ENCODE data around the gene RABEPK.
"Not testable (repeated sequence)": the region's sequence is repeated elsewhere in the genome, so short reads cannot be mapped to it uniquely, and the experiment has no call there.

The RABEPK gene

DNA sequence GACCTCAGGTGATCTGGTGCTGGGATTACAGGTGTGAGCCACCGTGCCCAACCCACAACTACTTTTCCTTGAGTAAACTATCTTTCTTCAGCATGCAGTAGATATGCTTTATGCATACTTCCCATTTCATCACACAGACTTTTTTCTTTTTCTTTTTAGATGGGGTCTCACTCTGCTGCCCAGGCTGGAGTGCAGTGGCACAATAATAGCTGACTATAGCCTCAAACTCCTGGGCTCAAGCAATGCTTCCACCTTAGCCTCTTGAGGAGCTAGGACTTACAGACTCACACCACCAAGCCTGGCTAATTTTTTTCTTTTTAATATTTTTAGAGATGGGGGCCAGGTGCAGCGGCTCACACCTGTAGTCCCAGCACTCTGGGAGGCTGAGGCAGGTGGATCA, 33.6 kb upstream of the RABEPK start:
- H3K4me3 ChIP-seq (ENCODE audit: low read length) = no peak overlapping the region
- TF ChIP-seq CTCF (conservative IDR thresholded peaks at IDR 0.05; ENCODE audit: low read length) = no peak
- no peak for DNase-seq (ENCODE audit: low read depth)

DNA sequence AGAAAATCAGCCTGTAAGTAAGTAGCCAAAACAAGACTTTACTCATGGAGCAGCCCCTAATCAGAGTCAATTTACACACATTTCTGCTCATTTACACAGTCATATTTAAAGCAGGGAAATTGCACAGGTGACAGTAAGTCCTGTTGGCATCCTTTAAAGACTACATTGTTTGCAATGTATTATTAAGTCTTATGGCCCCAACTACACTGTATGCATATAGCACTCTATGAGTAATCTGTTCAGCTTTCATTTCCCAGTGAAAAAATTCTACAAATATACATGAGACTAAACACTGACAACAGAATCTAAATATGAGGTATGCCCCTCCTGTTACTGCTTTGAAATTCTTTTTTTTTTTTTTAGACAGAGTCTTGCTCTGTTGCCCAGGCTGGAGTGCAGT, 30.4 kb upstream of the RABEPK start:
- DNase-seq (ENCODE audit: low read depth) = no peak
- H3K4me3 ChIP-seq (ENCODE audit: low read length) = no peak overlapping the region
- no peak for TF ChIP-seq CTCF (conservative IDR thresholded peaks at IDR 0.05; ENCODE audit: low read length)

DNA sequence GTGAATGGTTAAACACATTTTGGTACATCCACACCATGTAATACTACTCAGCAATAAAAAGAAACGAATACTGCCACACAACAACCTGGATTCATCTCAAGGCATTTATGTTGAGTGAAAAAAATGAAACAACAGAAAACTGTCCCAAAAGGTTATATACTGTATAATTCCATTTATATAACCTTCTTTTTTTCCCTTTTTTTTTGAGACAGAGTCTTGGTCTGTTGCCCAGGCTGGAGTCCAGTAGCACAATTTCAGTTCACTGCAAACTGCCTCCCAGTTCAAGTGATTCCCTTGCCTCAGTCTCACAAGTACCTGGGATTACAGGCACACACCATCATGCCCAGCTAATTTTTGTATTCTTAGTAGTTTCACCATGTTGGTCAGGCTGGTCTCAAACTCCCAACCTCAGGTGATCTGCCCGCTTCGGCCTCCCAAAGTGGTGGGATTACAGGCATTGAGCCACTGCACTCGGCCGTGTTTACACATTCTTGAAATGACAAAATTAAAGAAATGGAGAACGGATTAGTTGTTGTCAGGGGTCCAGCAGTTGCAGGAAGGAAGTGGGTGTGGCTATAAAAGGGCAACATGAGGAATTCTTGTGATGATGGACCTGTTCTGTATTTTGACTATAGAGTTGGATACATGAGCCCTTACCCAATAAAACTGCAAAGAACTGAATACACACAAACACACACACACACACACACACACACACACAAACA, 28.1 kb upstream of the RABEPK start:
- no peak for TF ChIP-seq CTCF (conservative IDR thresholded peaks at IDR 0.05; ENCODE audit: low read length)
- DNase-seq (ENCODE audit: low read depth) = peak; percentile 45
- H3K4me3 ChIP-seq (ENCODE audit: low read length) = no peak overlapping the region

DNA sequence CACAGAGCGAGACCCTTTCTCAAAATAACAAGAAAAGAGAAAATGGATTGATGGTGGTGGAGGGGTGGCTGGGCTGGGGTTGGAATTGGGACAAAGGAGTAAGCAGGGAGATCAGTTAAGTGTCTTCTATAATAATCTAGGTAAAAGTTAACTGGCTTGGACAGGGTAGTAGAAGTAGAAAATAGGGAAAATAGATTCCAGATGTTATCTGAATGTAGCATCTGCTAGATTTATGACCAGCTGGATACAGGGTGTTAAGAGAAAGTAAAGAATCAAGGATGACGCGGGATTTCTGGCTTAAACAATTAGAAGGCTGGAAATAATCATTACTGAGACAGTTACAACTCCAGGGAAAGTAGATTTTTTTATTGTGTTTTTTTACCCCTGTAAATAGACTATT, 23.7 kb upstream of the RABEPK start:
- no peak for TF ChIP-seq CTCF (conservative IDR thresholded peaks at IDR 0.05; ENCODE audit: low read length)
- peak; percentile 76 for DNase-seq (ENCODE audit: low read depth)
- H3K4me3 ChIP-seq (ENCODE audit: low read length) = peak overlapping the region; percentile 31; the same call in 1 of the 2 replicates

DNA sequence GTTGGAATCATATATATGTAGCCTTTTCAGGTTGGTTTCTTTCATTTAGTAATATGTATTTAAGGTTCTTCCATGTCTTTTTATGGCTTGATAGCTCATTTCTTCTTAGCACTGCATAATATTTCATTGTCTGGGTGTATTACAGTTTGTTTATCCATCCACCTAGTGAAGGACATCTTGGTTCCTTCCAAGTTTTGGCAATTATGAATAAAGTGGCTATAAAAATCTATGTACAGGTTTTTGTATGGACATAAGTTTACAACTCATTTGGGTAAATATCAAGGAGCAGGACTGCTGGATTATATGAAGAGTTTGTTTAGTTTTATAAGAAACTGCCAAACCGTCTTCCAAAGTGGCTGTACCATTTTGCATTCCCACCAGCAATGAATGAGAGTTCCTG, 22.5 kb upstream of the RABEPK start:
- no peak overlapping the region for H3K4me3 ChIP-seq (ENCODE audit: low read length)
- no peak for DNase-seq (ENCODE audit: low read depth)
- no peak for TF ChIP-seq CTCF (conservative IDR thresholded peaks at IDR 0.05; ENCODE audit: low read length)

DNA sequence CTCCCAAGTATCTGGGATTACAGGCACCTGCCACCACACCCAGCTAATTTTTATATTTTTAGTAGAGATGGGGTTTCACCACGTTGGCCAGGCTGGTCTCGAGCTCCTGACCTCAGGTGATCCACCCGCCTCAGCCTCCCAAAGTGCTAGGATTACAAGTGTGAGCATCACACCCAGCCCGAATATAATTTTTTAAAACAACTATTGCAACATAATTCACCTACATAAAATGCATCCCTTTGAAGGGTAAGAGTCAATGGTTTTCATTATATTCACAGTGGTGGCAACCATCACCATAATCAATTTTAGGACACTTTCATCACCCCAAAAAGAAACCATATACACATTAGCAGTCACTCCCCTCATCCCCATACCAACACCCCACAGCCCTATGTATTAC, 20.6 kb upstream of the RABEPK start:
- DNase-seq (ENCODE audit: low read depth); H3K4me3 ChIP-seq (ENCODE audit: low read length): not testable (repeated sequence)

DNA sequence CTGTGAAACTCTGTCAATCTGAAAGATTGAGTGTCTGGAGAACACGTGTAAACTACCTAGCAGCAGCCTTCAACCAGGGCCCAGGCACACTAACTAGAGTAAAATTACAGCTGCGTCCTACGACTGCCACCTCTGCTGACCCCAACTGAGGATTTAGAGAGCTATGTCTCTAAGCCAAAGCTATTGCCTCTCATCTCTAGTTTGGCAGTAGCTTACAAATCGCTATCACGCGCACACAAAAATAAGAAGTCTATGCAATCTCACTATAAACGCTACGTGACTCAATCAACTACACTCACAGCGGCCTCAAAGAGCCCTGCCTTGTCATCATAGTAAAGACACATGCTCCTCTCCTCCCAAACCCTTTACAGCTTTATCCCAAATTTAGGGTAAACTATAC, 19.5 kb upstream of the RABEPK start:
- no peak for DNase-seq (ENCODE audit: low read depth)
- no peak overlapping the region for H3K4me3 ChIP-seq (ENCODE audit: low read length)
- TF ChIP-seq CTCF (conservative IDR thresholded peaks at IDR 0.05; ENCODE audit: low read length) = no peak

GRCh38 chr9:125181756-125182155, 18.6 kb upstream of the RABEPK start:
- DNase-seq (ENCODE audit: low read depth); H3K4me3 ChIP-seq (ENCODE audit: low read length): not testable (repeated sequence)

Data from AG10803 (cell line).